Measurements from ENCODE around the gene GCNA.

DNA sequence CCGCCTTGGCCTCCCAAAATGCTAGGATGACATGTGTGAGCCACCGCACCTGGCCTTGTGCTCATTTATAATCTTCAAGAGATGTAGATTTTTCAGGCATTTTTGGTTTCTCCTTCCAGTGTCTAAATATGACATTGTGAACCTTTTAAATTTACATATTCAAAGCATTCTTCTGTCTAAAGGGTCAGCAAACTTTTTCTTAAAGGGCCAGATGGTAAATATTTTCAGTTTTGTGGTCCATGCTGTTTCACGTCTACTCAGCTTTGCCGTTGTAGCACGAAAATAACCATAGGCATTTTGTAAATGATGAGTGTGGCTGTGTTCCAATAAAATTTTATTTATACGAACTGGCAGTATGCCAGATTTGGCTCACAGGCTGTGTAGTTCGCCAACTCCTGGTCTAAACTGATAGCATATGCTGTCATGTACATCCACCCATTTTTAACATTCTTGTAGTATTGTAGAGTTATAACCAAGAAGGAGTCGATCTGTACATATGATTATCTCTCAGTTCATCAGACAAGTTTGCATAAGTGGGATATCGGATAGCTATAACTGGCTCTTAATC, 12.7 kb upstream of the GCNA start:
- TF ChIP-seq MAX (IDR thresholded peaks at IDR 0.05) (no peak), CTCF (IDR thresholded peaks at IDR 0.05) (no peak), EP300 (IDR thresholded peaks at IDR 0.05) (no peak), POLR2A (IDR thresholded peaks at IDR 0.05; ENCODE audit: low read length) (no peak), RCOR1 (IDR thresholded peaks at IDR 0.05; ENCODE audit: low read depth, low read length) (no peak), REST (IDR thresholded peaks at IDR 0.05) (no peak), RFX5 (IDR thresholded peaks at IDR 0.05) (no peak), USF2 (IDR thresholded peaks at IDR 0.05) (no peak), MYC (IDR thresholded peaks at IDR 0.05; ENCODE audit: borderline replicate concordance, low read length) (no peak), RAD21 (conservative IDR thresholded peaks at IDR 0.05 in 1 of 2, IDR thresholded peaks at IDR 0.05 in 1 of 2) (no peak)
